Measurements from ENCODE around the gene RNASET2.
"Not testable (repeated sequence)": the region's sequence is repeated elsewhere in the genome, so short reads cannot be mapped to it uniquely, and the experiment has no call there.

The RNASET2 gene

DNA sequence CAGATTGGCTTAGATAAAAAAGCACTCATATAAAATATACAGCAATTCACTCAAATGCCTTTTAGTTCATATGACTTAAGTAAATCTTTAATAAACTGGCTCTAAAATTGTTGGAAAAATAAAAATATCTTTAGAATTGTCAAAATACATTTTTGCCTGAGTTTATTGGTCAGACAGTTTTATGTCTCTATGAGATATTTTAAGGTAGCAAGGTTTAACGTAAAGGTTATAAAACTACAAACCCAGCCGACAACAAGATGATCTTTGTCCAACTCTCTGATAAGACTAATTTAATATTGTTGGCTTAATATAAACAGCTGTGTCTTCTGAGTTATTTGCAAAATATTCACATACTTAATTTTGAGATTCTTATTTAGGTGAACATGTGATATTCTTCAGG lies 39.5 kb downstream of the RNASET2 start:
- no peak overlapping the region for H3K27ac ChIP-seq (ENCODE audit: low read depth, low read length)
- no peak overlapping the region for H2BK5ac ChIP-seq (ENCODE audit: low read depth, low read length, poor library complexity)
- no peak overlapping the region for H4K8ac ChIP-seq (ENCODE audit: low read depth, low read length)
- H2BK120ac ChIP-seq (ENCODE audit: insufficient read depth, low read length, poor library complexity) = no peak overlapping the region
- H3K27me3 ChIP-seq (ENCODE audit: insufficient read depth, low read length) = no peaks in the 10 kb centered on the region
- H2AFZ ChIP-seq (ENCODE audit: insufficient read depth, low read length, poor library complexity) = no peak overlapping the region
- H2AK5ac ChIP-seq (ENCODE audit: low read length) = no peak overlapping the region
- no peaks in the 10 kb centered on the region for H3K9me3 ChIP-seq (ENCODE audit: insufficient read depth, low read depth, low read length)
- no peak overlapping the region for H3K4me2 ChIP-seq (ENCODE audit: low read length)
- no peaks in the 10 kb centered on the region for H3K79me2 ChIP-seq (ENCODE audit: control insufficient read depth, insufficient read depth, low read length, poor library complexity)
- no peak overlapping the region for H3K23ac ChIP-seq (ENCODE audit: low read length)
- no peak overlapping the region for H3K18ac ChIP-seq (ENCODE audit: low read length)
- no peaks in the 10 kb centered on the region for H3K36me3 ChIP-seq (ENCODE audit: control insufficient read depth in 1 of 2, insufficient read depth in 2 of 2, low read length in 2 of 2)
- H3K4ac ChIP-seq (ENCODE audit: low read depth, low read length) = no peak overlapping the region
- DNase-seq = no peak
- H3K79me1 ChIP-seq (ENCODE audit: low read length) = no peaks in the 10 kb centered on the region
- H3K4me3 ChIP-seq (ENCODE audit: low read depth, low read length) = no peak overlapping the region
- no peak overlapping the region for H3K14ac ChIP-seq (ENCODE audit: low read length)
- no peak overlapping the region for H2BK12ac ChIP-seq (ENCODE audit: low read length)
- H4K12ac ChIP-seq (ENCODE audit: low read depth, low read length) = no peak overlapping the region
- no peaks in the 10 kb centered on the region for H3K4me1 ChIP-seq (ENCODE audit: control insufficient read depth in 1 of 2, insufficient read depth in 2 of 2, low read length in 2 of 2)
- no CpG with 5 or more reads among the region's 2 CpGs for WGBS (ENCODE audit: extremely low coverage, insufficient coverage, insufficient read length)
- H3K9ac ChIP-seq (ENCODE audit: low read length) = no peak overlapping the region
- H4K91ac ChIP-seq (ENCODE audit: low read depth, low read length) = no peak overlapping the region

- not testable (repeated sequence) for H3K79me1 ChIP-seq (ENCODE audit: low read length); H3K4me1 ChIP-seq (ENCODE audit: control insufficient read depth in 1 of 2, insufficient read depth in 2 of 2, low read length in 2 of 2); H2AK5ac ChIP-seq (ENCODE audit: low read length); H3K4me3 ChIP-seq (ENCODE audit: low read depth, low read length); H2BK5ac ChIP-seq (ENCODE audit: low read depth, low read length, poor library complexity); H2AFZ ChIP-seq (ENCODE audit: insufficient read depth, low read length, poor library complexity); H3K14ac ChIP-seq (ENCODE audit: low read length); H3K23ac ChIP-seq (ENCODE audit: low read length); H4K91ac ChIP-seq (ENCODE audit: low read depth, low read length); H3K36me3 ChIP-seq (ENCODE audit: control insufficient read depth in 1 of 2, insufficient read depth in 2 of 2, low read length in 2 of 2); H3K4me2 ChIP-seq (ENCODE audit: low read length); H3K9me3 ChIP-seq (ENCODE audit: insufficient read depth, low read depth, low read length); H2BK120ac ChIP-seq (ENCODE audit: insufficient read depth, low read length, poor library complexity); H3K27ac ChIP-seq (ENCODE audit: low read depth, low read length); DNase-seq; H3K79me2 ChIP-seq (ENCODE audit: control insufficient read depth, insufficient read depth, low read length, poor library complexity); H4K12ac ChIP-seq (ENCODE audit: low read depth, low read length); H4K8ac ChIP-seq (ENCODE audit: low read depth, low read length); H3K4ac ChIP-seq (ENCODE audit: low read depth, low read length); H3K27me3 ChIP-seq (ENCODE audit: insufficient read depth, low read length); H2BK12ac ChIP-seq (ENCODE audit: low read length); H3K18ac ChIP-seq (ENCODE audit: low read length); H3K9ac ChIP-seq (ENCODE audit: low read length)
- no CpG with 5 or more reads among the region's 8 CpGs for WGBS (ENCODE audit: extremely low coverage, insufficient coverage, insufficient read length)
Measured at GRCh38 chr6:166915484-166915883, 40.9 kb downstream of the RNASET2 start.

DNA sequence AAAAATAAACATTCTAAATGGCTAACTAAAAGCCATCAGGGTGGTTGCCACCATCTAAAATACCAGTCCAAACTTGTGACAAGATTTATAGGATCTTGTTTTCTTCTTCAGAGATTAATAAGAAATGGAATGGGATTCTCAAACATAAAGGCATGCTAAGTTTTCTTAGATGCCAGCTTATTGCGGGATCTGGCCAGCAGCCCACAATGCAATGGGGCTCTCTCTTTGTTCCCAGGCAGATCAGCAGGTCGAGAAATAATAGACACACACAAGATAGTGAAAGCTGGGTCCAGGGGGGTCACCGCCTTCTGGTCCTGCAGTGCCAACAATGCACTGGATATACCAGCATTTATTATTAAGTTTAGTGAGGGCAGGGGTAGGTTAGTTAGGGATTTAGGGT lies 41.4 kb downstream of the RNASET2 start:
- not testable (repeated sequence) for H4K8ac ChIP-seq (ENCODE audit: low read depth, low read length); H3K4me3 ChIP-seq (ENCODE audit: low read depth, low read length); H2BK5ac ChIP-seq (ENCODE audit: low read depth, low read length, poor library complexity); DNase-seq; H3K4ac ChIP-seq (ENCODE audit: low read depth, low read length); H4K91ac ChIP-seq (ENCODE audit: low read depth, low read length); H3K9me3 ChIP-seq (ENCODE audit: insufficient read depth, low read depth, low read length); H3K79me1 ChIP-seq (ENCODE audit: low read length); H3K79me2 ChIP-seq (ENCODE audit: control insufficient read depth, insufficient read depth, low read length, poor library complexity); H3K23ac ChIP-seq (ENCODE audit: low read length); H3K27me3 ChIP-seq (ENCODE audit: insufficient read depth, low read length); H3K9ac ChIP-seq (ENCODE audit: low read length); H3K4me2 ChIP-seq (ENCODE audit: low read length); H4K12ac ChIP-seq (ENCODE audit: low read depth, low read length); H3K18ac ChIP-seq (ENCODE audit: low read length); H3K4me1 ChIP-seq (ENCODE audit: control insufficient read depth in 1 of 2, insufficient read depth in 2 of 2, low read length in 2 of 2); H3K36me3 ChIP-seq (ENCODE audit: control insufficient read depth in 1 of 2, insufficient read depth in 2 of 2, low read length in 2 of 2); H2AFZ ChIP-seq (ENCODE audit: insufficient read depth, low read length, poor library complexity); H3K27ac ChIP-seq (ENCODE audit: low read depth, low read length); H2BK12ac ChIP-seq (ENCODE audit: low read length); H2AK5ac ChIP-seq (ENCODE audit: low read length); H3K14ac ChIP-seq (ENCODE audit: low read length); H2BK120ac ChIP-seq (ENCODE audit: insufficient read depth, low read length, poor library complexity)
- no CpG with 5 or more reads among the region's 3 CpGs for WGBS (ENCODE audit: extremely low coverage, insufficient coverage, insufficient read length)

- Histone ChIP-seq H3K4me2 (ENCODE audit: low read length) (no peak overlapping the region), H3K18ac (ENCODE audit: low read length) (no peak overlapping the region), H3K23ac (ENCODE audit: low read length) (no peak overlapping the region), H3K9me3 (ENCODE audit: insufficient read depth, low read depth, low read length) (no peaks in the 10 kb centered on the region), H3K4me3 (ENCODE audit: low read depth, low read length) (no peak overlapping the region), H2AFZ (ENCODE audit: insufficient read depth, low read length, poor library complexity) (no peak overlapping the region), H3K27me3 (ENCODE audit: insufficient read depth, low read length) (no peaks in the 10 kb centered on the region), H3K27ac (ENCODE audit: low read depth, low read length) (no peak overlapping the region), H3K9ac (ENCODE audit: low read length) (no peak overlapping the region), H3K4me1 (ENCODE audit: control insufficient read depth in 1 of 2, insufficient read depth in 2 of 2, low read length in 2 of 2) (no peaks in the 10 kb centered on the region), H4K91ac (ENCODE audit: low read depth, low read length) (no peak overlapping the region), H4K8ac (ENCODE audit: low read depth, low read length) (no peak overlapping the region), H3K36me3 (ENCODE audit: control insufficient read depth in 1 of 2, insufficient read depth in 2 of 2, low read length in 2 of 2) (no peaks in the 10 kb centered on the region), H2AK5ac (ENCODE audit: low read length) (no peak overlapping the region), H2BK120ac (ENCODE audit: insufficient read depth, low read length, poor library complexity) (no peak overlapping the region), H3K79me2 (ENCODE audit: control insufficient read depth, insufficient read depth, low read length, poor library complexity) (no peaks in the 10 kb centered on the region), H4K12ac (ENCODE audit: low read depth, low read length) (no peak overlapping the region), H3K14ac (ENCODE audit: low read length) (no peak overlapping the region), H2BK5ac (ENCODE audit: low read depth, low read length, poor library complexity) (no peak overlapping the region), H2BK12ac (ENCODE audit: low read length) (no peak overlapping the region), H3K79me1 (ENCODE audit: low read length) (no peaks in the 10 kb centered on the region), H3K4ac (ENCODE audit: low read depth, low read length) (no peak overlapping the region)
- no CpG with 5 or more reads among the region's 5 CpGs for WGBS (ENCODE audit: extremely low coverage, insufficient coverage, insufficient read length)
- DNase-seq = peak; percentile 74 to 89
Measured at GRCh38 chr6:166911248-166911677, 45.1 kb downstream of the RNASET2 start.

Measured in trophoblast cell (in vitro differentiated cells and primary cell).